HEK293 (cell line): ENCODE data around the gene DHRS3.

Experiments
- CTCF ChIA-PET: fragments of 350-600 bp; formaldehyde crosslinking; extraction: SDS; loops from one replicate; lab custom pipeline; 2021; ENCODE audit warnings: antibody characterized with exemption; lab: Yijun Ruan, JAX
- POLR2A ChIA-PET: fragments of 300-600 bp; formaldehyde crosslinking; extraction: SDS; loops from one replicate; lab custom pipeline; 2020; ENCODE audit warnings: antibody characterized with exemption, inconsistent platforms; lab: Yijun Ruan, JAX
- H3K27ac ChIP-seq: fragments of 200-500 bp; sonication (Bioruptor generic); 2 replicates; pipeline ENCODE4 v1.5.1; 2014; ENCODE audit warnings: low read depth, low read length, control low read depth, inconsistent platforms; ENCODE audit errors: extremely low read depth
- H3K36me3 ChIP-seq, 2 experiments: fragments of 200-500 bp in 1 of 2; sonication (Bioruptor generic) in 1 of 2; 1 replicate in 1 of 2; 2 replicates in 1 of 2; pipeline ENCODE4 v1.5.1; 2014 to 2017; ENCODE audit warnings: inconsistent platforms in 2 of 2, low read length in 2 of 2; ENCODE audit not compliant: control insufficient read depth in 2 of 2, insufficient read depth in 1 of 2
- H3K4me1 ChIP-seq: fragments of 200-500 bp; sonication (Bioruptor generic); 2 replicates; pipeline ENCODE4 v1.5.1; 2014; ENCODE audit warnings: mild to moderate bottlenecking, low read length, inconsistent platforms; ENCODE audit not compliant: control insufficient read depth, insufficient read depth
- H3K4me3 ChIP-seq: 2 replicates; pipeline ENCODE4 v1.5.1; 2011; ENCODE audit warnings: low read depth, mild to moderate bottlenecking, control low read depth, low read length, moderate library complexity
- H3K9me3 ChIP-seq: fragments of 200-500 bp; sonication (Bioruptor generic); 2 replicates; pipeline ENCODE4 v1.5.1; 2014; ENCODE audit warnings: low read depth, low read length, inconsistent platforms; ENCODE audit not compliant: control insufficient read depth, insufficient read depth
- BCL11A ChIP-seq: fragments of 450-650 bp; formaldehyde crosslinking; IDR thresholded peaks from 2 replicates; pipeline ENCODE4 v1.5.1; 2016; ENCODE audit warnings: low read depth, missing biosample characterization, missing genetic modification characterization
- HOXC10 ChIP-seq: sonication (generic); formaldehyde crosslinking; IDR thresholded peaks from 2 replicates; pipeline ENCODE4 v1.8.1; 2023; ENCODE audit warnings: mild to moderate bottlenecking, missing genetic modification reagents
- SP3 ChIP-seq: fragments of 450-650 bp; formaldehyde crosslinking; IDR thresholded peaks from 2 replicates; pipeline ENCODE4 v1.5.1; 2016; ENCODE audit warnings: missing biosample characterization, missing genetic modification characterization
- TCF7L2 ChIP-seq: IDR thresholded peaks from 2 replicates; pipeline ENCODE4 v1.6.1; 2011; ENCODE audit warnings: low read depth, mild to moderate bottlenecking, inconsistent platforms, low read length, moderate library complexity, borderline replicate concordance
- YY2 ChIP-seq: fragments of 450-650 bp; formaldehyde crosslinking; IDR thresholded peaks from 2 replicates; pipeline ENCODE4 v1.5.1; 2016; ENCODE audit warnings: missing biosample characterization, missing genetic modification characterization
- ZBTB17 ChIP-seq: fragments of 450-650 bp; formaldehyde crosslinking; IDR thresholded peaks from 2 replicates; pipeline ENCODE4 v1.5.1; 2016; ENCODE audit warnings: missing biosample characterization, missing genetic modification characterization
- ZFHX2 ChIP-seq: fragments of 450-650 bp; formaldehyde crosslinking; conservative IDR thresholded peaks from 2 replicates; pipeline ENCODE4 v1.5.1; 2016; ENCODE audit warnings: missing biosample characterization, missing genetic modification characterization
- ZFP3 ChIP-seq: fragments of 450-650 bp; formaldehyde crosslinking; IDR thresholded peaks from 2 replicates; pipeline ENCODE4 v1.5.1; 2016; ENCODE audit warnings: low read depth, missing biosample characterization, missing genetic modification characterization
- ZFP69B ChIP-seq: fragments of 450-650 bp; formaldehyde crosslinking; IDR thresholded peaks from 2 replicates; pipeline ENCODE4 v1.5.1; 2016; ENCODE audit warnings: missing biosample characterization, missing genetic modification characterization
- ZNF133 ChIP-seq: fragments of 450-650 bp; formaldehyde crosslinking; IDR thresholded peaks from 2 replicates; pipeline ENCODE4 v1.5.1; 2016; ENCODE audit warnings: missing biosample characterization, missing genetic modification characterization
- ZNF155 ChIP-seq: fragments of 450-650 bp; formaldehyde crosslinking; IDR thresholded peaks from 2 replicates; pipeline ENCODE4 v1.5.1; 2016; ENCODE audit warnings: missing biosample characterization, missing genetic modification characterization
- ZNF24 ChIP-seq: fragments of 450-650 bp; formaldehyde crosslinking; IDR thresholded peaks from 2 replicates; pipeline ENCODE4 v1.5.1; 2016; ENCODE audit warnings: missing biosample characterization, missing genetic modification characterization
- ZNF354C ChIP-seq: fragments of 450-650 bp; formaldehyde crosslinking; IDR thresholded peaks from 2 replicates; pipeline ENCODE4 v1.5.1; 2016; ENCODE audit warnings: missing biosample characterization, missing genetic modification characterization, low read depth, borderline replicate concordance
- ZNF366 ChIP-seq: fragments of 450-650 bp; formaldehyde crosslinking; conservative IDR thresholded peaks from 2 replicates; pipeline ENCODE4 v1.5.1; 2016; ENCODE audit warnings: missing biosample characterization, missing genetic modification characterization
- ZNF600 ChIP-seq: fragments of 450-650 bp; formaldehyde crosslinking; IDR thresholded peaks from 2 replicates; pipeline ENCODE4 v1.5.1; 2016; ENCODE audit warnings: missing biosample characterization, missing genetic modification characterization
- ZSCAN23 ChIP-seq: fragments of 450-650 bp; formaldehyde crosslinking; IDR thresholded peaks from 2 replicates; pipeline ENCODE4 v1.5.1; 2016; ENCODE audit warnings: missing biosample characterization, missing genetic modification characterization
- TF ChIP-seq, protein P1 (sequence below): fragments of 450-650 bp; formaldehyde crosslinking; IDR thresholded peaks from 2 replicates; pipeline ENCODE4 v1.5.1; 2017; ENCODE audit warnings: missing biosample characterization, missing genetic modification characterization
- TF ChIP-seq, protein P2 (sequence below): fragments of 450-650 bp; formaldehyde crosslinking; IDR thresholded peaks from 2 replicates; pipeline ENCODE4 v1.5.1; 2016; ENCODE audit warnings: missing biosample characterization, missing genetic modification characterization
- TF ChIP-seq, protein P3 (sequence below): fragments of 450-650 bp; formaldehyde crosslinking; IDR thresholded peaks from 2 replicates; pipeline ENCODE4 v1.5.1; 2016; ENCODE audit warnings: missing biosample characterization, missing genetic modification characterization, borderline replicate concordance
- TF ChIP-seq, protein P4 (sequence below): fragments of 450-650 bp; formaldehyde crosslinking; IDR thresholded peaks from 2 replicates; pipeline ENCODE4 v1.5.1; 2017; ENCODE audit warnings: missing biosample characterization, missing genetic modification characterization
- TF ChIP-seq, protein P5 (sequence below): fragments of 450-650 bp; formaldehyde crosslinking; IDR thresholded peaks from 2 replicates; pipeline ENCODE4 v1.5.1; 2016; ENCODE audit warnings: missing biosample characterization, missing genetic modification characterization
- TF ChIP-seq, protein P6 (sequence below): fragments of 450-650 bp; formaldehyde crosslinking; IDR thresholded peaks from 2 replicates; pipeline ENCODE4 v1.5.1; 2016; ENCODE audit warnings: missing biosample characterization, missing genetic modification characterization

Gene DHRS3

DNA sequence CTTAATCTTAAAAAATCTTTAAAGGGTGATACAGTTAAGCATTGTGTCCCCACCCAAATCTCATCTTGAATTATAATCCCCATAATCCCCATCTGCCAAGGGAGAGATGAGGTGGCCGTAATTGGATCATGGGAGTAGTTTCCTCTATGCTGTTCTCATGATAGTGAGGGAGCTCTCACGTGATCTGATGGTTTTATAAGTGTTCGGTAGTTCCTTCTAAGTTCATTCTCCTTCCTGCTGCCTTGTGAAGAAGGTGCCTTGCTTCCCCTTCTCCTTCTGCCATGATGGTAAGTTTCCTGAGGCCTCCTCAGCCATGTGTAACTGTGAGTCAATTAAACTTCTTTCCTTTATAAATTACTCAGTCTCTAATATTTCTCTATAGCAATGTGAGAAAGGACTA is 10.7 kb downstream of the DHRS3 start (continued):
- no peak for TF ChIP-seq ZBTB17

DNA sequence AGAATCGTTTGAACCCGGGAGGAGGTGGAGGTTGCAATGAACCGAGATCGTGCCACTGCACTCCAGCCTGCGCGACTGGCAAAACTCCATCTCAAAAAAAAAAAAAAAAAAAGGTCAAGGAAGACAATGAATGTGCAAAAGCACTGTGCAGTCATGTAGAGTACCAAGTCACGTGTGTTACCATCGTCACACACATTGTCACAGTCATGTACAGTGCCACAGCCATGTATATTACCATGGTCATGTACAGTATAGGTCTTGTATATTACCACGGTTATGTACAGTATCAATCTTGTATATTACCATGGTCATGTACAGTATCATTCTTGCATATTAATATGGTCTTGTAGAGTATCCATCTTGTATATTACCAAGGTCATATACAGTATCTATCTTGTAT is 13.0 kb downstream of the DHRS3 start:
- H3K27ac ChIP-seq, result no peak overlapping the region
- ChIA-PET CTCF (interaction anchor here (1.4 kb wide), 1 partner anchor 14 kb away, joined by 9 read pairs; the partner anchor contains the start of gene DHRS3), POLR2A (interaction anchor here (1.4 to 4.0 kb wide), 2 partner anchors 9 to 12 kb away, joined by 7 to 47 read pairs; partner anchors contain the start of gene DHRS3)
- TF ChIP-seq ZFHX2 (tag by site-specific recombination) (no peak), YY2 (tag by site-specific recombination) (no peak), TCF7L2 (no peak), ZNF155 (tag by site-specific recombination) (no peak), ZSCAN23 (tag by site-specific recombination) (no peak), ZFP3 (tag by site-specific recombination) (no peak), ZNF600 (tag by site-specific recombination) (no peak), ZNF133 (tag by site-specific recombination) (no peak), BCL11A (tag by site-specific recombination) (no peak), ZBTB17 (no peak)
- TF ChIP-seq, protein P1, sequence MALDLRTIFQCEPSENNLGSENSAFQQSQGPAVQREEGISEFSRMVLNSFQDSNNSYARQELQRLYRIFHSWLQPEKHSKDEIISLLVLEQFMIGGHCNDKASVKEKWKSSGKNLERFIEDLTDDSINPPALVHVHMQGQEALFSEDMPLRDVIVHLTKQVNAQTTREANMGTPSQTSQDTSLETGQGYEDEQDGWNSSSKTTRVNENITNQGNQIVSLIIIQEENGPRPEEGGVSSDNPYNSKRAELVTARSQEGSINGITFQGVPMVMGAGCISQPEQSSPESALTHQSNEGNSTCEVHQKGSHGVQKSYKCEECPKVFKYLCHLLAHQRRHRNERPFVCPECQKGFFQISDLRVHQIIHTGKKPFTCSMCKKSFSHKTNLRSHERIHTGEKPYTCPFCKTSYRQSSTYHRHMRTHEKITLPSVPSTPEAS, result no peak
- TF ChIP-seq, protein P2, sequence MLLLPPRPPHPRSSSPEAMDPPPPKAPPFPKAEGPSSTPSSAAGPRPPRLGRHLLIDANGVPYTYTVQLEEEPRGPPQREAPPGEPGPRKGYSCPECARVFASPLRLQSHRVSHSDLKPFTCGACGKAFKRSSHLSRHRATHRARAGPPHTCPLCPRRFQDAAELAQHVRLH (tag by site-specific recombination), result no peak
- TF ChIP-seq, protein P3, sequence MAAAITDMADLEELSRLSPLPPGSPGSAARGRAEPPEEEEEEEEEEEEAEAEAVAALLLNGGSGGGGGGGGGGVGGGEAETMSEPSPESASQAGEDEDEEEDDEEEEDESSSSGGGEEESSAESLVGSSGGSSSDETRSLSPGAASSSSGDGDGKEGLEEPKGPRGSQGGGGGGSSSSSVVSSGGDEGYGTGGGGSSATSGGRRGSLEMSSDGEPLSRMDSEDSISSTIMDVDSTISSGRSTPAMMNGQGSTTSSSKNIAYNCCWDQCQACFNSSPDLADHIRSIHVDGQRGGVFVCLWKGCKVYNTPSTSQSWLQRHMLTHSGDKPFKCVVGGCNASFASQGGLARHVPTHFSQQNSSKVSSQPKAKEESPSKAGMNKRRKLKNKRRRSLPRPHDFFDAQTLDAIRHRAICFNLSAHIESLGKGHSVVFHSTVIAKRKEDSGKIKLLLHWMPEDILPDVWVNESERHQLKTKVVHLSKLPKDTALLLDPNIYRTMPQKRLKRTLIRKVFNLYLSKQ, result no peak
- no peaks in the 10 kb centered on the region for H3K9me3 ChIP-seq
- H3K4me1 ChIP-seq, result no peaks in the 10 kb centered on the region
- no peaks in the 10 kb centered on the region for H3K36me3 ChIP-seq
- H3K4me3 ChIP-seq, result no peak overlapping the region

DNA sequence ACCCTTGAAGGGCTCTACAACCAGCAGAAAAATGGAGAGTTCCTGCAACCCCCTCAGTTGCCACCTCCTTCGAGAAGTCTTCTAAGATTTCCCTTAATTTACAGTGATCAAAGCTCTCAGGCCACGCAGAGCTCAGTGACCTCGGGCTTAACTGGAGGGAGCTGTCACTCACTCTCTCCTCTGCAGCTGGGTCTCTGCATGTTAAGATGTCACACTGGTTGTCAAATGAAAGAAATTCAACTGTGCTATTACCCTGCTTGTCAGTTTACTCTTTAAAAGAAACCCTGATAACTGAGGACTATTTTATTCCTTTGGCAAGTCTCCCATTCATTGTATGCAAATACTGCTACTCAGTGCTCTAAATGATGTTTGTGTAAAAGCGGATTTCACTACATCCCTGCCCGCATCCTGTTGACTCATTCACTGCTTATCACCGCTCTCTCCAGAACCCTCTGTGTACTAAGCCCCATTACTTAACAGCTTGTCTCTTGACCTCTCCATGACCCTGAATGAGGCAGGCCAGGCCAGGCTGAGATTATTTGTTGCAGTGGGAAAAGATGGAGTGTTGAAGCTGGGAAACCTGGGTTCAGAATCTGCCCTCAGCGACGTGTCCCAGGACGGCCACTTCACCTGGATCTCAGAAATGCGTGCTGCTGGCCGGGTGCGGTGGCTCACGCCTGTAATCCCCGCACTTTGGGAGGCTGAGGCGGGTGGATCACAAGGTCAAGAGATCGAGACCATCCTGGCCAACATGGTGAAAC is 13.7 kb downstream of the DHRS3 start:
- H3K4me1 ChIP-seq, result no peaks in the 10 kb centered on the region
- CTCF ChIA-PET, result interaction anchor here (1.0 to 1.4 kb wide), 2 partner anchors 15 to 55 kb away, joined by 3 to 9 read pairs; partner anchors contain the start of gene DHRS3
- TF ChIP-seq HOXC10 (CRISPR knock-in tag), result no peak
- TF ChIP-seq, protein P4, sequence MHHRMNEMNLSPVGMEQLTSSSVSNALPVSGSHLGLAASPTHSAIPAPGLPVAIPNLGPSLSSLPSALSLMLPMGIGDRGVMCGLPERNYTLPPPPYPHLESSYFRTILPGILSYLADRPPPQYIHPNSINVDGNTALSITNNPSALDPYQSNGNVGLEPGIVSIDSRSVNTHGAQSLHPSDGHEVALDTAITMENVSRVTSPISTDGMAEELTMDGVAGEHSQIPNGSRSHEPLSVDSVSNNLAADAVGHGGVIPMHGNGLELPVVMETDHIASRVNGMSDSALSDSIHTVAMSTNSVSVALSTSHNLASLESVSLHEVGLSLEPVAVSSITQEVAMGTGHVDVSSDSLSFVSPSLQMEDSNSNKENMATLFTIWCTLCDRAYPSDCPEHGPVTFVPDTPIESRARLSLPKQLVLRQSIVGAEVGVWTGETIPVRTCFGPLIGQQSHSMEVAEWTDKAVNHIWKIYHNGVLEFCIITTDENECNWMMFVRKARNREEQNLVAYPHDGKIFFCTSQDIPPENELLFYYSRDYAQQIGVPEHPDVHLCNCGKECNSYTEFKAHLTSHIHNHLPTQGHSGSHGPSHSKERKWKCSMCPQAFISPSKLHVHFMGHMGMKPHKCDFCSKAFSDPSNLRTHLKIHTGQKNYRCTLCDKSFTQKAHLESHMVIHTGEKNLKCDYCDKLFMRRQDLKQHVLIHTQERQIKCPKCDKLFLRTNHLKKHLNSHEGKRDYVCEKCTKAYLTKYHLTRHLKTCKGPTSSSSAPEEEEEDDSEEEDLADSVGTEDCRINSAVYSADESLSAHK (tag by site-specific recombination), result 0 out of 2 replicates have a peak, but pooled peaks have one; percentile 48
- TF ChIP-seq ZFP69B (tag by site-specific recombination), result 0 out of 2 replicates have a peak, but pooled peaks have one; percentile 25
- 0 out of 2 replicates have a peak, but pooled peaks have one; percentile 36 for TF ChIP-seq ZNF24
- TF ChIP-seq, protein P5, sequence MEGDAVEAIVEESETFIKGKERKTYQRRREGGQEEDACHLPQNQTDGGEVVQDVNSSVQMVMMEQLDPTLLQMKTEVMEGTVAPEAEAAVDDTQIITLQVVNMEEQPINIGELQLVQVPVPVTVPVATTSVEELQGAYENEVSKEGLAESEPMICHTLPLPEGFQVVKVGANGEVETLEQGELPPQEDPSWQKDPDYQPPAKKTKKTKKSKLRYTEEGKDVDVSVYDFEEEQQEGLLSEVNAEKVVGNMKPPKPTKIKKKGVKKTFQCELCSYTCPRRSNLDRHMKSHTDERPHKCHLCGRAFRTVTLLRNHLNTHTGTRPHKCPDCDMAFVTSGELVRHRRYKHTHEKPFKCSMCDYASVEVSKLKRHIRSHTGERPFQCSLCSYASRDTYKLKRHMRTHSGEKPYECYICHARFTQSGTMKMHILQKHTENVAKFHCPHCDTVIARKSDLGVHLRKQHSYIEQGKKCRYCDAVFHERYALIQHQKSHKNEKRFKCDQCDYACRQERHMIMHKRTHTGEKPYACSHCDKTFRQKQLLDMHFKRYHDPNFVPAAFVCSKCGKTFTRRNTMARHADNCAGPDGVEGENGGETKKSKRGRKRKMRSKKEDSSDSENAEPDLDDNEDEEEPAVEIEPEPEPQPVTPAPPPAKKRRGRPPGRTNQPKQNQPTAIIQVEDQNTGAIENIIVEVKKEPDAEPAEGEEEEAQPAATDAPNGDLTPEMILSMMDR, result no peak
- no peak for TF ChIP-seq SP3 (tag by site-specific recombination)
- TF ChIP-seq, protein P2 (tag by site-specific recombination), result no peak
- TF ChIP-seq, protein P6, sequence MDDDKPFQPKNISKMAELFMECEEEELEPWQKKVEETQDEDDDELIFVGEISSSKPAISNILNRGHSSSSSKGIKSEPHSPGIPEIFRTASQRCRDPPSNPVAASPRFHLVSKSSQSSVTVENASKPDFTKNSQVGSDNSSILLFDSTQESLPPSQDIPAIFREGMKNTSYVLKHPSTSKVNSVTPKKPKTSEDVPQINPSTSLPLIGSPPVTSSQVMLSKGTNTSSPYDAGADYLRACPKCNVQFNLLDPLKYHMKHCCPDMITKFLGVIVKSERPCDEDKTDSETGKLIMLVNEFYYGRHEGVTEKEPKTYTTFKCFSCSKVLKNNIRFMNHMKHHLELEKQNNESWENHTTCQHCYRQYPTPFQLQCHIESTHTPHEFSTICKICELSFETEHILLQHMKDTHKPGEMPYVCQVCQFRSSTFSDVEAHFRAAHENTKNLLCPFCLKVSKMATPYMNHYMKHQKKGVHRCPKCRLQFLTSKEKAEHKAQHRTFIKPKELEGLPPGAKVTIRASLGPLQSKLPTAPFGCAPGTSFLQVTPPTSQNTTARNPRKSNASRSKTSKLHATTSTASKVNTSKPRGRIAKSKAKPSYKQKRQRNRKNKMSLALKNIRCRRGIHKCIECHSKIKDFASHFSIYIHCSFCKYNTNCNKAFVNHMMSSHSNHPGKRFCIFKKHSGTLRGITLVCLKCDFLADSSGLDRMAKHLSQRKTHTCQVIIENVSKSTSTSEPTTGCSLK (tag by site-specific recombination), result no peak
- no peak for TF ChIP-seq ZBTB17
- TF ChIP-seq ZNF366 (tag by site-specific recombination), result peak; percentile 68
- TF ChIP-seq ZNF354C (tag by site-specific recombination), result no peak

More for the DNA sequence above, 13.7 kb downstream of the DHRS3 start:
- Histone ChIP-seq H3K4me3 (no peak overlapping the region), H3K36me3 (no peaks in the 10 kb centered on the region), H3K9me3 (no peaks in the 10 kb centered on the region), H3K27ac (no peak overlapping the region)
- POLR2A ChIA-PET, result interaction anchor here (1.4 to 4.0 kb wide), 2 partner anchors 8 to 13 kb away, joined by 7 to 47 read pairs; partner anchors contain the start of gene DHRS3
